Keratinocyte (primary cell): Measurements from ENCODE around the gene ERCC6. TPM values are rescaled to one million over a fixed set of nuclear protein-coding genes. Genes with fewer than 3 reads are reported as not detected.
A peak's percentile ranks its signal among the peaks of the same experiment; 100 is the strongest.

Experiments used
- DNase-seq: peaks from one replicate; pipeline ENCODE4 v3.0.0-alpha.2; 2011; ENCODE audit warnings: low read depth, missing footprints, low spot score
- FAIRE-seq: peaks from 2 replicates; lab custom pipeline; 2011; peaks lifted over from hg19 to GRCh38; lab: Jason Lieb, UNC
- H2AFZ ChIP-seq: 2 replicates; pipeline ENCODE4 v1.6.0; 2012; ENCODE audit warnings: low read length, control low read depth, inconsistent platforms; ENCODE audit not compliant: control insufficient read depth
- H3K27ac ChIP-seq: 2 replicates; pipeline ENCODE4 v1.5.1; 2011; ENCODE audit warnings: low read length; ENCODE audit not compliant: control insufficient read depth, insufficient read depth
- H3K27me3 ChIP-seq: 3 replicates; pipeline ENCODE4 v1.6.0; 2011; ENCODE audit warnings: low read length; ENCODE audit not compliant: control insufficient read depth, insufficient read depth; ENCODE audit errors: extremely low read depth
- H3K36me3 ChIP-seq, 2 experiments: 2 replicates in 1 of 2; 3 replicates in 1 of 2; pipeline ENCODE4 v1.5.1; 2011; ENCODE audit warnings: low read length in 2 of 2, mild to moderate bottlenecking in 1 of 2; ENCODE audit not compliant: control insufficient read depth in 2 of 2, insufficient read depth in 2 of 2; ENCODE audit errors: extremely low read depth in 1 of 2
- H3K4me1 ChIP-seq: 3 replicates; pipeline ENCODE4 v1.5.1; 2011; ENCODE audit warnings: low read length; ENCODE audit not compliant: control insufficient read depth, insufficient read depth; ENCODE audit errors: extremely low read depth
- H3K4me2 ChIP-seq: 3 replicates; pipeline ENCODE4 v1.6.0; 2011; ENCODE audit warnings: low read depth, low read length; ENCODE audit not compliant: control insufficient read depth, insufficient read depth; ENCODE audit errors: extremely low read depth
- H3K4me3 ChIP-seq, 3 experiments: fragments of 200-600 bp in 1 of 3; sonication (generic) in 1 of 3; 2 replicates in 2 of 3; 3 replicates in 1 of 3; pipeline ENCODE4 v1.5.1; 2011 to 2016; ENCODE audit warnings: low read length in 3 of 3, mild to moderate bottlenecking in 3 of 3, control low read depth in 2 of 3, inconsistent platforms in 1 of 3, low read depth in 1 of 3, mixed read lengths in 1 of 3, mixed run types in 1 of 3, moderate library complexity in 1 of 3; ENCODE audit not compliant: control insufficient read depth in 2 of 3, insufficient read depth in 2 of 3; ENCODE audit errors: extremely low read depth in 1 of 3
- H3K79me2 ChIP-seq: 2 replicates; pipeline ENCODE4 v1.6.0; 2012; ENCODE audit warnings: low read length; ENCODE audit not compliant: control insufficient read depth, insufficient read depth
- H3K9ac ChIP-seq: 3 replicates; pipeline ENCODE4 v1.6.0; 2011; ENCODE audit warnings: low read length; ENCODE audit not compliant: control insufficient read depth, insufficient read depth; ENCODE audit errors: extremely low read depth
- H3K9me1 ChIP-seq: 3 replicates; pipeline ENCODE4 v1.6.0; 2011; ENCODE audit warnings: low read length; ENCODE audit not compliant: control insufficient read depth, insufficient read depth; ENCODE audit errors: extremely low read depth
- H3K9me3 ChIP-seq: 2 replicates; pipeline ENCODE4 v1.5.1; 2012; ENCODE audit warnings: low read depth, low read length; ENCODE audit not compliant: control insufficient read depth
- H4K20me1 ChIP-seq: 3 replicates; pipeline ENCODE4 v1.6.0; 2011; ENCODE audit warnings: low read length; ENCODE audit not compliant: control insufficient read depth, insufficient read depth; ENCODE audit errors: extremely low read depth
- EZH2 ChIP-seq: IDR thresholded peaks from one replicate; pipeline ENCODE4 v1.6.1; 2012; ENCODE audit warnings: inconsistent platforms, mild to moderate bottlenecking, low read length, moderate library complexity
- dilution Hi-C: fragments of 300-500 bp; cut with MboI; formaldehyde crosslinking; loops from one replicate; pipeline ENCODE4 v1.7.0; 2020; ENCODE audit warnings: low sequenced_read_pairs; ENCODE audit not compliant: extremely low pct_ligation_motif_present
- polyA plus RNA-seq, 5 experiments: library from polyadenylated mRNA; depleted of rRNA in 3 of 5; stranded (reverse) in 3 of 5; stranded (forward) in 1 of 5; unstranded in 1 of 5; fragments of >200 nt; gene quantifications; 1 replicate in 1 of 5; 2 replicates in 3 of 5; 3 replicates in 1 of 5; pipeline versions ENCODE4 v1.2.1 to v1.2.3, GENCODE V29; 2011 to 2012; ENCODE audit warnings: missing spikeins in 2 of 5, low read depth in 1 of 5, low replicate concordance in 1 of 5
- TF ChIP-seq, protein P1 (sequence below), 3 experiments: IDR thresholded peaks in 1 of 3; conservative IDR thresholded peaks in 1 of 3; optimal IDR thresholded peaks in 1 of 3; 2 replicates in 2 of 3; 3 replicates in 1 of 3; pipeline versions ENCODE3 to v1.5.1; 2011; ENCODE audit warnings: low read length in 3 of 3, mild to moderate bottlenecking in 3 of 3, moderate library complexity in 2 of 3, control low read depth in 1 of 3, inconsistent platforms in 1 of 3; ENCODE audit not compliant: insufficient read depth in 2 of 3; ENCODE audit errors: extremely low read depth in 1 of 3

ERCC6 gene
- polyA plus RNA-seq, 1 donor (not counting 4 experiments of a cell fraction or from before 2014, with no cell fraction given), result 36.8 TPM

- no peak for TF ChIP-seq EZH2
- TF ChIP-seq, protein P1, sequence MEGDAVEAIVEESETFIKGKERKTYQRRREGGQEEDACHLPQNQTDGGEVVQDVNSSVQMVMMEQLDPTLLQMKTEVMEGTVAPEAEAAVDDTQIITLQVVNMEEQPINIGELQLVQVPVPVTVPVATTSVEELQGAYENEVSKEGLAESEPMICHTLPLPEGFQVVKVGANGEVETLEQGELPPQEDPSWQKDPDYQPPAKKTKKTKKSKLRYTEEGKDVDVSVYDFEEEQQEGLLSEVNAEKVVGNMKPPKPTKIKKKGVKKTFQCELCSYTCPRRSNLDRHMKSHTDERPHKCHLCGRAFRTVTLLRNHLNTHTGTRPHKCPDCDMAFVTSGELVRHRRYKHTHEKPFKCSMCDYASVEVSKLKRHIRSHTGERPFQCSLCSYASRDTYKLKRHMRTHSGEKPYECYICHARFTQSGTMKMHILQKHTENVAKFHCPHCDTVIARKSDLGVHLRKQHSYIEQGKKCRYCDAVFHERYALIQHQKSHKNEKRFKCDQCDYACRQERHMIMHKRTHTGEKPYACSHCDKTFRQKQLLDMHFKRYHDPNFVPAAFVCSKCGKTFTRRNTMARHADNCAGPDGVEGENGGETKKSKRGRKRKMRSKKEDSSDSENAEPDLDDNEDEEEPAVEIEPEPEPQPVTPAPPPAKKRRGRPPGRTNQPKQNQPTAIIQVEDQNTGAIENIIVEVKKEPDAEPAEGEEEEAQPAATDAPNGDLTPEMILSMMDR (optimal IDR thresholded peaks at IDR 0.05 in 1 of 3, IDR thresholded peaks at IDR 0.05 in 1 of 3, conservative IDR thresholded peaks at IDR 0.05 in 1 of 3; ENCODE audit: extremely low read depth in 1 of 3, insufficient read depth in 2 of 3, low read length in 3 of 3), result no peak
- no peak overlapping the region for H3K27ac ChIP-seq
- dilution Hi-C loops, result no loop called here
- H2AFZ ChIP-seq, result no peak overlapping the region
- H3K4me1 ChIP-seq, result peaks cover 3% of the 10 kb centered on the region
- no peaks in the 10 kb centered on the region for H3K27me3 ChIP-seq
- H3K4me2 ChIP-seq, result no peak overlapping the region
- H3K4me3 ChIP-seq, result no peak overlapping the region
- H3K9me1 ChIP-seq, result no peaks in the 10 kb centered on the region
- H3K9ac ChIP-seq, result no peak overlapping the region
- H3K9me3 ChIP-seq, result peaks cover 3% of the 10 kb centered on the region
- no peaks in the 10 kb centered on the region for H4K20me1 ChIP-seq
- H3K79me2 ChIP-seq, result no peaks in the 10 kb centered on the region
- no peaks in the 10 kb centered on the region for H3K36me3 ChIP-seq
- peak; percentile 59 for FAIRE-seq
- peak; percentile 25 for DNase-seq
Observed at GRCh38 chr10:49585387-49585786, 46.5 kb upstream of the ERCC6 start.

DNA sequence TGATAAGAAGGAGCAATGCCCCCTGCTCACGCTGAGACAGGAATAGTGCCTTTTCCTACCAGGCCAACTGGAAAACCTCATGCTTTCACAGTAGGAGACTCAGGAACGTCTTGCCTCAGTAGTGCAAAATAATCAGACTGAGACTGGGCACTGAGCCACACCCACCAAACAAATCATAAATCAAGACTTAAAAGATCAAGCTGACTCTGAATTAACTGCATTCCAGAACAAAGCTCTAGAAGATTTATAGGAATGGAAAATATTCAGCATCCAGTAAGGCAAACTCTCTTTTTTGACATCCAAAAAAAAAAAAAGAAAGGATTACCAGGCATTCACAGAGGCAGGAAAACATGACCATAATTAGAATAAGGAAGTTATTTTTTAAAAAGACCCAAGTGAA is 40.7 kb upstream of the ERCC6 start:
- no peaks in the 10 kb centered on the region for H3K27me3 ChIP-seq
- H3K4me2 ChIP-seq, result no peak overlapping the region
- FAIRE-seq, result peak; percentile 75
- H3K27ac ChIP-seq, result no peak overlapping the region
- peaks cover 5% of the 10 kb centered on the region for H3K4me1 ChIP-seq
- H3K36me3 ChIP-seq, result no peaks in the 10 kb centered on the region
- H3K79me2 ChIP-seq, result no peaks in the 10 kb centered on the region
- no peak for DNase-seq
- no peak overlapping the region for H3K9ac ChIP-seq
- TF ChIP-seq, protein P1 (optimal IDR thresholded peaks at IDR 0.05 in 1 of 3, IDR thresholded peaks at IDR 0.05 in 1 of 3, conservative IDR thresholded peaks at IDR 0.05 in 1 of 3; ENCODE audit: extremely low read depth in 1 of 3, insufficient read depth in 2 of 3, low read length in 3 of 3), result no peak
- TF ChIP-seq EZH2, result no peak
- H3K4me3 ChIP-seq, result no peak overlapping the region
- dilution Hi-C loops, result no loop called here
- H4K20me1 ChIP-seq, result no peaks in the 10 kb centered on the region
- H2AFZ ChIP-seq, result peak overlapping the region; percentile 71
- H3K9me1 ChIP-seq, result no peaks in the 10 kb centered on the region
- no peaks in the 10 kb centered on the region for H3K9me3 ChIP-seq
